GM18511 (cell line): Measurements from ENCODE around the gene PPP3R1.

Source experiments
- ATAC-seq: cut with Tn5 transposase; IDR thresholded peaks from one replicate; pipeline ENCODE4 v1.9.1; 2021; ENCODE audit warnings: mild to moderate bottlenecking, moderate library complexity; ENCODE audit not compliant: unreplicated experiment

Gene PPP3R1

DNA sequence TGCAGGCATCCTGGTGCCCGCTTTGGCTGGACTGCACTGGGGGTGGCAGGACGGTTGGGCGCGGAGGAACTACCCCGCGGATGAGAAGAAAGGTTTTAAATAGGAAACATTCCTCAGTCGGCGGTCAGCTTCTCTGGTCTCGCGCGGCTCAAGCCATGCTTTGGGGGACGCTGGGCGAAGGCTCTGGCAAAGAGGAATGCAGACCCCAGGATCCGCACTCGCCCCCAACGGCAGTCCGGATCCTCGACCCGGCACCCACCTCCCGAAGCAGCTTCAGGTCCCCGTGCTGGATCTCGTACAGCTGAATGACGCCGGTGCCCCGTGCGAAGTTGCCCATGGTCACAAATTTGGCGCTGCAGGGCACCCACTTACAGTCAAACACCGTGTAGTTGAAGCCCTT is 95.3 kb downstream of the PPP3R1 start:
- ATAC-seq, result peak; percentile 41

DNA sequence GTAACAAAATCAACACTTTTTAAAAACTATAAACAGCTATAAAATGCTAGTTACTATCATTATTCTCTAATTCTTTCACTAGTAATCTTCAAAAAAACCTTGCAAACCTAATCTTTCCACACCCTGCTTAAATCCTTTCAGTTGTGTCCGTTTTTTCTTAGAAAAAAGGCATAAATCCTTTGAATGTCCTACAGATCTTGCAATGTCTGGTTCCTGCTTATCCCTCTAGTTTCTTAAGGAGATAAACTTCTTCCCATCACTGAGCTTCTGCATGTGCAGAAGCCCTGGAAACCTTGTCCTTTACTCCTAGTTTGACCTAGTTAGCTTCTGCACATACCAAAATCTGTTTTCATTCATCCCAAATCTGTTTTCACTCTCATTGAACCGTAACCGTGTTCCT is 95.9 kb downstream of the PPP3R1 start:
- ATAC-seq, result no peak

DNA sequence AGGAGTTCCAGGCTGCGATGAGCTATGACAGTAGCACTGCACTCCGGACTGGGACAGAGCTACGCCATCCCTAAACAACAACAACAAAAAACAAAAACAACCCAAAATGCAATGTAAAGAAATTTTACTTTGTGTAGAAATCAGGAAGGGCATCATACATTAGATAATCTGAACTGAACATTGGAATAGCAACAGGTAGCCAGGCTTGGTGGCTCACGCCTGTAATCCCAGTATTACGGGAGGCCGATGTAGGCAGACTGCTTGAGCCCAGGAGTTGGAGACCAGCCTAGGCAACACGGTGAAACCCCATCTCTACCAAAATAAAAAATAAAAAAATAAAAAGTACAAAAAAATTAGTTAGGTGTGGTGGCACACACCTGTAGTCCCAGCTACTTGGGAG is 96.7 kb downstream of the PPP3R1 start:
- ATAC-seq, result no peak

DNA sequence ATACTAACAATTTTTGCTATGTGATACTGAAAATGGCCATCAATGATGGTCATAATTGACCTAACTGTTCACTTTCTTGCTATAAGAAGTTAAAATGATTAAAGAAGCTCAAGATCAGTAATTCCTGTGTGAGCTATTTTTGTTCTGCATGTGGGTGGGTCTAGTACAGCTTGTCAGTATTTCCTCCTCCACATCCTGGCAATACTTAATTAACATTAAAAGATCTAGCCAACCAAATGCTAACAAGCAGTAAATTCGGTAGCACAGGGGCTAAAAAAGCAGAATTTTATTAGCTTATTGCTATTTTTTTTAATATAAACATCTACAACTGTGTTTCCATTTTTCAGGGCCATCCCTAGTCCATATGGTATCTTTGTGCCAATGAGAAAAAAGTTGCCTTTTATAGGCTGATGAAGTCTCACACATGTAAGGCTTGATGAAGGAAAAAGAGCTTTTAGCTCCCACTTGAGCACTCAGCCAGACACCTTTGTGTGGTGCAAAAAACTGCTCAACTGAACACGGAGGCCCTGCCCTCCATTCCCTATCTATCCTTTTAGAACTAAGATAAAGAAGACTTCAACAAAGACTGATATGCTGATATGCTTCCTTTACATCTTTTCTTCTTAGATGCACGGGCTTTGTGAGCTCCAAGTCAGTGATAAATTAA is 99.5 kb downstream of the PPP3R1 start:
- ATAC-seq, result no peak

DNA sequence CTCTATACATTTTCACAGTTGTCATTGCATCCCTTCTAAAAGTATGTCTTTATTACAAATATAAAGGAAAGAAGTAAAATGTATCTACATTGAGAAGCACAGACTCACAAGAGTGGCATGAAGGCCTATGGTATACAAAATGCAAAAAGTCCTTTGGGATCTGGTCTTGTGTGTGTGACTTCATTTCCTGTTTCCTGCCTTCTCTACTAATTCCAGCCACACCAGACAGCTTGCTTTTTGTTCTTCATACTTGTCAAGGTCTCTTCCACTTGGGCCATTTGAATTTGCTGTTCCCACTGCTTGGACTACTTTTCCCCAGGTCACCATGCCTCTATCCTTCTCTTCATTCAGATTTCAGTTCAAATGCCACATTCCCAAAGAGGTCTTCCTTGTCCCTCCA is 101.3 kb downstream of the PPP3R1 start:
- ATAC-seq, result no peak

DNA sequence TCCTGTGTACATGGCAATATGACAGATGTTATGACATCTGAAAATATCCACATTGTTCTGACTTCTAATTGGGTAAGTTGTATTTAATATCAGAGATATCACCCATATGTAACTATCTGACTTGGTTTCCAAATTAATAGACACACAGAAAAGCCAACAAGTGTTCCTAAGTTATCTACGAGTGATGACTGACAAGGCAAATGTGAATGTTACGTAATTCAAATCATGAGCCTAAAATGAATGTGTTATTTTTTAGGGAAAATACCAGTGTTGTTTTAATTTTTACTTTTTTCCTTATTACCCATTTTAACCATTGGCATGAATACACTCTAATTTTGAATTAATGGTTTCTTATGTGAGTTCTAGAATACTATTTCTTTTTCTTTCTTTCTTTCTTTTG is 110.5 kb downstream of the PPP3R1 start:
- no peak for ATAC-seq

DNA sequence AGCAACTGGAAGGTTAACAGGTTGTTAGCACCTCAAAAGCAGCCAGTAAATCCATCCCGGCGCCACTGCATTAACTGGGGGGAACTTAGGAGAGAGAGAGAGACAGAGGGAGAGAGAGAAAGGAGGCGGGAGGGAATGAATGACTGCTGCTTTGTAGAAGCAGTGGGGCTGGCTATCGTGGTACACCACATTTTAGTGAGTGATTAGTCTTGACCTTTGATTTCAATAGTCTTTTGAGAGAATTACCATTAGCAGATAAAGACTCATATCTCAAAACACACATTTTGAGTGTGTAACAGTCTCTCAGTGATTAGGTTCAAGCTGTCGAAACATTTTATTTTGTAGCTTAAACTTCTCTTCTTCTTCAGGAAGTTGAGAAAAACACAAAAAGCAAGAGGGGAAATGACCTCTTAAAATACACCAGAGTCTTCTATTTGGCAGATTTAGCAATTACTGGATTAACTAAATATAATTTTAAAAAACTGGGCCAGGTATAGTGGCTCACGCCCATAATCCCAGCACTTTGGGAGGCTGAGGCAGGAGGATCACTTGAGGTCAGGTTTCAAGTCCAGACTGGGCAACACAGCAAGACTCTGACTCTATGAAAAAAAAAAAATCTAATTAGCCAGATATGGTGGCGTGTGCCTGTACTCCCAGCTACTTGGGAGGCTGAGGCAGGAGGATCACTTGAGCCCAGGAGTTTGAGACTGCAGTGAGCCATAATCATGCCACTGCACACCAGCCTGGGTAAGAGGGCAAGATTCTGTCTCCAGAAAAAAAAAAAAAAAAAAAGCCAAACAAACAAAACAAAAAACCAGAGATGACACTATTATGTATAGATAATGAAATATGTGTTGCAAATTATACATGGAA is 116.6 kb downstream of the PPP3R1 start:
- no peak for ATAC-seq

DNA sequence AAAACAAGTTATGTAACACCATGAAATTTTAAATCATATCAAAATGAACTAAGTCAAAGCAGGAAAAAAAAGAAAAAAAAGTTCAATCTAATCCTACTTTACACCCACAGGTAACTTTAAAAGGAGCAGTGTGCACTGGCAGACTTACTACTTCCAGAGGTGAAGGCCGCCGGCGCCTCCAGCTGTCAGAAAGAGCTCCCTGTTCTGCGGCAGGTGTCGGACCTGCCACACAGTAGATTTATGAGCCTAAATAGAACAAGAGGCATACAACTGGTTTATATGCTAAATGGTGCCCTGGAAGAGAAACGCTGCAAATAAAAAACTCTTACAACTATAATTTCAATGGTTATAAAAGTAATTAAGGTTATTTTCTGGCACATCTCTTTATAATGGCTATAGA is 117.8 kb downstream of the PPP3R1 start:
- no peak for ATAC-seq

DNA sequence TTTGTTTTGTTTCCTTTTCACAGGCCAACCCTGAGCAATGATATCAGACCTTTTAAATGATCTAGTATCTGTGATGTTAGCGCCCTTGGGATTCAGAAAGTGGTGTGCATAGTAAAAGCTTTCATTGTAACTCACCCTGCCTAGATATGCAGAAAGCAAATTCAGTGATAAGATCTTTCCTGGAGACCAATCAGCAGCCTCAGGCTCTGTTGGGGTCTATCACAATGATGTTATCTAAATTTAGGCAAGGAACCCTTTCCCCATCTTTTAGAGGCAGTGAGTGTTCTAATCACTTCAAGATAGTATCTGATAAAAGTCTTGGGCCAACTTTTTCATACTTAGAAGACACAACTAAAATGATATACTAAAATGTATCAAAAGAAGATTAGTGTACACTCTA is 118.2 kb downstream of the PPP3R1 start:
- no peak for ATAC-seq
